OCI-LY7 (cell line): ENCODE data around the gene OSER1.

Experiments used
- EZH2phosphoT487 ChIP-seq: fragments of 200-600 bp; sonication (generic); IDR thresholded peaks from 2 replicates; pipeline ENCODE4 v1.6.1; 2018; ENCODE audit warnings: low read depth, borderline replicate concordance, mild to moderate bottlenecking, mixed run types, antibody characterized with exemption, low read length, moderate library complexity, mixed read lengths
- TF ChIP-seq, protein P1 (sequence below): fragments of 200-600 bp; sonication (generic); conservative IDR thresholded peaks from 2 replicates; pipeline ENCODE4 v1.5.1; 2014; ENCODE audit warnings: mild to moderate bottlenecking, antibody characterized with exemption, low read length, moderate library complexity, mixed read lengths

GRCh38 chr20:44185574-44185973, 25.0 kb downstream of the OSER1 start:
- TF ChIP-seq, protein P1, sequence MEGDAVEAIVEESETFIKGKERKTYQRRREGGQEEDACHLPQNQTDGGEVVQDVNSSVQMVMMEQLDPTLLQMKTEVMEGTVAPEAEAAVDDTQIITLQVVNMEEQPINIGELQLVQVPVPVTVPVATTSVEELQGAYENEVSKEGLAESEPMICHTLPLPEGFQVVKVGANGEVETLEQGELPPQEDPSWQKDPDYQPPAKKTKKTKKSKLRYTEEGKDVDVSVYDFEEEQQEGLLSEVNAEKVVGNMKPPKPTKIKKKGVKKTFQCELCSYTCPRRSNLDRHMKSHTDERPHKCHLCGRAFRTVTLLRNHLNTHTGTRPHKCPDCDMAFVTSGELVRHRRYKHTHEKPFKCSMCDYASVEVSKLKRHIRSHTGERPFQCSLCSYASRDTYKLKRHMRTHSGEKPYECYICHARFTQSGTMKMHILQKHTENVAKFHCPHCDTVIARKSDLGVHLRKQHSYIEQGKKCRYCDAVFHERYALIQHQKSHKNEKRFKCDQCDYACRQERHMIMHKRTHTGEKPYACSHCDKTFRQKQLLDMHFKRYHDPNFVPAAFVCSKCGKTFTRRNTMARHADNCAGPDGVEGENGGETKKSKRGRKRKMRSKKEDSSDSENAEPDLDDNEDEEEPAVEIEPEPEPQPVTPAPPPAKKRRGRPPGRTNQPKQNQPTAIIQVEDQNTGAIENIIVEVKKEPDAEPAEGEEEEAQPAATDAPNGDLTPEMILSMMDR = no peak
- no peak for TF ChIP-seq EZH2phosphoT487
